OCI-LY7 (cell line): ENCODE measurements around the gene CD63. TPM values are rescaled to one million over a fixed set of nuclear protein-coding genes. Genes with fewer than 3 reads are reported as not detected.

Experiments
- BruUV-seq: library from RNA; stranded (reverse); fragments of 400-500 nt; replicated peaks from 2 replicates; lab custom pipeline; 2021; lab: Mats Ljungman, UMichigan
- CTCF ChIA-PET: fragments of 300-600 bp; sonication (Branson Sonifier 250); formaldehyde crosslinking; loops from one replicate; lab custom pipeline; 2022; ENCODE audit warnings: antibody characterized with exemption; ENCODE audit not compliant: unreplicated experiment; lab: Charles Lee
- POLR2A ChIA-PET: fragments of 300-600 bp; sonication (Branson Sonifier 250); formaldehyde crosslinking; loops from one replicate; lab custom pipeline; 2022; ENCODE audit warnings: antibody characterized with exemption; lab: Charles Lee
- DNase-seq: peaks from one replicate; pipeline ENCODE4 v3.0.0-alpha.2; 2015; ENCODE audit warnings: low spot score
- H2AFZ ChIP-seq: fragments of 200-600 bp; sonication (generic), shearing (Covaris generic); 2 replicates; pipeline ENCODE4 v1.6.1; 2014; ENCODE audit warnings: mild to moderate bottlenecking, antibody characterized with exemption, low read length, moderate library complexity
- H3K27ac ChIP-seq: fragments of 200-600 bp; sonication (generic); 2 replicates; pipeline ENCODE4 v1.5.1; 2014; ENCODE audit warnings: mixed run types, low read depth, mild to moderate bottlenecking, moderate library complexity, low read length, inconsistent platforms; ENCODE audit not compliant: poor library complexity, severe bottlenecking
- H3K36me3 ChIP-seq: fragments of 200-600 bp; sonication (generic); 2 replicates; pipeline ENCODE4 v1.6.1; 2014; ENCODE audit warnings: mild to moderate bottlenecking, antibody characterized with exemption, low read length, moderate library complexity, mixed read lengths; ENCODE audit not compliant: insufficient read depth
- H3K4me1 ChIP-seq: fragments of 200-600 bp; sonication (generic); 2 replicates; pipeline ENCODE4 v1.5.1; 2014; ENCODE audit warnings: mild to moderate bottlenecking, low read length; ENCODE audit not compliant: insufficient read depth, poor library complexity, severe bottlenecking
- H3K4me2 ChIP-seq: fragments of 200-600 bp; sonication (generic); 2 replicates; pipeline ENCODE4 v1.6.1; 2014; ENCODE audit warnings: mild to moderate bottlenecking, low read length
- H3K4me3 ChIP-seq: fragments of 200-600 bp; sonication (generic); 2 replicates; pipeline ENCODE4 v1.5.1; 2014; ENCODE audit warnings: mild to moderate bottlenecking, low read depth, low read length; ENCODE audit not compliant: poor library complexity, severe bottlenecking
- H3K79me2 ChIP-seq: fragments of 200-600 bp; sonication (generic); 2 replicates; pipeline ENCODE4 v1.6.1; 2016; ENCODE audit warnings: low read depth, mild to moderate bottlenecking, low read length, moderate library complexity, mixed read lengths; ENCODE audit not compliant: insufficient read depth
- H3K9me2 ChIP-seq: fragments of 200-600 bp; sonication (generic); 2 replicates; pipeline ENCODE4 v1.6.1; 2016; ENCODE audit warnings: mild to moderate bottlenecking, low read length, mixed read lengths; ENCODE audit not compliant: insufficient read depth
- H3K9me3 ChIP-seq: fragments of 200-600 bp; sonication (generic); 2 replicates; pipeline ENCODE4 v1.6.1; 2014; ENCODE audit warnings: mild to moderate bottlenecking, mixed run types, low read length, mixed read lengths
- H4K20me1 ChIP-seq: fragments of 200-600 bp; sonication (generic); 2 replicates; pipeline ENCODE4 v1.6.1; 2014; ENCODE audit warnings: mild to moderate bottlenecking, antibody characterized with exemption, low read length, moderate library complexity, mixed read lengths; ENCODE audit not compliant: insufficient read depth
- CTCF ChIP-seq: fragments of 200-600 bp; sonication (generic); conservative IDR thresholded peaks from 2 replicates; pipeline ENCODE4 v1.5.1; 2014; ENCODE audit warnings: mild to moderate bottlenecking, antibody characterized with exemption, low read length, moderate library complexity, mixed read lengths
- EZH2phosphoT487 ChIP-seq: fragments of 200-600 bp; sonication (generic); IDR thresholded peaks from 2 replicates; pipeline ENCODE4 v1.6.1; 2018; ENCODE audit warnings: low read depth, borderline replicate concordance, mild to moderate bottlenecking, mixed run types, antibody characterized with exemption, low read length, moderate library complexity, mixed read lengths
- intact Hi-C: fragments of 100-400 bp; cut with micrococcal nuclease; formaldehyde crosslinking; loops from one replicate; pipeline ENCODE4 v1.10.0; 2022; ENCODE audit not compliant: unreplicated experiment
- total RNA-seq, 2 experiments: library from RNA; depleted of rRNA in 1 of 2; stranded (reverse); fragments of >200 nt in 1 of 2; shearing (Covaris generic) in 1 of 2; gene quantifications; 2 replicates each; pipeline ENCODE4 v1.2.3, GENCODE V29; 2014 to 2022

The CD63 gene
- total RNA-seq, 2 experiments from 2014 or later, result 102 to 130 TPM

GRCh38 chr12:55723516-55724225, 5.1 kb downstream of the CD63 start:
- Histone ChIP-seq H3K4me3 (no peak overlapping the region), H2AFZ (no peak overlapping the region), H3K9me3 (no peaks in the 10 kb centered on the region), H3K4me2 (no peak overlapping the region), H3K79me2 (peaks cover 8% of the 10 kb centered on the region; the same call in 1 of the 2 replicates), H3K27ac (no peak overlapping the region), H4K20me1 (no peaks in the 10 kb centered on the region), H3K4me1 (peaks cover 19% of the 10 kb centered on the region), H3K9me2 (no peaks in the 10 kb centered on the region), H3K36me3 (peaks cover 73% of the 10 kb centered on the region)
- DNase-seq, result no peak
- no peak for TF ChIP-seq EZH2phosphoT487
- no peak for TF ChIP-seq CTCF
- TSS peak; percentile 32 for BruUV-seq
- POLR2A ChIA-PET, result no interaction called here
- CTCF ChIA-PET, result interaction anchor here (0.7 to 1.9 kb wide), 2 partner anchors 8 to 15 kb away, joined by 3 to 5 read pairs; partner anchors contain the start of gene BLOC1S1
- intact Hi-C loops, result loop anchor here (1.0 kb wide), 1 partner anchor 14 kb away; no protein-coding TSS in a partner anchor

- Histone ChIP-seq H3K4me1 (peaks cover 26% of the 10 kb centered on the region), H4K20me1 (no peaks in the 10 kb centered on the region), H3K4me3 (no peak overlapping the region), H3K4me2 (no peak overlapping the region), H2AFZ (no peak overlapping the region), H3K9me2 (no peaks in the 10 kb centered on the region), H3K27ac (no peak overlapping the region), H3K36me3 (peaks cover 74% of the 10 kb centered on the region), H3K9me3 (no peaks in the 10 kb centered on the region), H3K79me2 (peaks cover 7% of the 10 kb centered on the region; the same call in 1 of the 2 replicates)
- DNase-seq, result no peak
- TF ChIP-seq CTCF, result no peak
- no peak for TF ChIP-seq EZH2phosphoT487
- CTCF ChIA-PET, result interaction anchor here (0.7 kb wide), 1 partner anchor 15 kb away, joined by 3 read pairs; no protein-coding TSS in a partner anchor
- intact Hi-C loops, result no loop called here
- BruUV-seq, result no TSS peak
- POLR2A ChIA-PET, result no interaction called here
These were observed 5.9 kb downstream of the CD63 start for GRCh38 chr12:55722948-55723347.
